ENCODE measurements around the gene ALG6.
A peak's percentile ranks its signal among the peaks of the same experiment; 100 is the strongest.

The ALG6 gene

DNA sequence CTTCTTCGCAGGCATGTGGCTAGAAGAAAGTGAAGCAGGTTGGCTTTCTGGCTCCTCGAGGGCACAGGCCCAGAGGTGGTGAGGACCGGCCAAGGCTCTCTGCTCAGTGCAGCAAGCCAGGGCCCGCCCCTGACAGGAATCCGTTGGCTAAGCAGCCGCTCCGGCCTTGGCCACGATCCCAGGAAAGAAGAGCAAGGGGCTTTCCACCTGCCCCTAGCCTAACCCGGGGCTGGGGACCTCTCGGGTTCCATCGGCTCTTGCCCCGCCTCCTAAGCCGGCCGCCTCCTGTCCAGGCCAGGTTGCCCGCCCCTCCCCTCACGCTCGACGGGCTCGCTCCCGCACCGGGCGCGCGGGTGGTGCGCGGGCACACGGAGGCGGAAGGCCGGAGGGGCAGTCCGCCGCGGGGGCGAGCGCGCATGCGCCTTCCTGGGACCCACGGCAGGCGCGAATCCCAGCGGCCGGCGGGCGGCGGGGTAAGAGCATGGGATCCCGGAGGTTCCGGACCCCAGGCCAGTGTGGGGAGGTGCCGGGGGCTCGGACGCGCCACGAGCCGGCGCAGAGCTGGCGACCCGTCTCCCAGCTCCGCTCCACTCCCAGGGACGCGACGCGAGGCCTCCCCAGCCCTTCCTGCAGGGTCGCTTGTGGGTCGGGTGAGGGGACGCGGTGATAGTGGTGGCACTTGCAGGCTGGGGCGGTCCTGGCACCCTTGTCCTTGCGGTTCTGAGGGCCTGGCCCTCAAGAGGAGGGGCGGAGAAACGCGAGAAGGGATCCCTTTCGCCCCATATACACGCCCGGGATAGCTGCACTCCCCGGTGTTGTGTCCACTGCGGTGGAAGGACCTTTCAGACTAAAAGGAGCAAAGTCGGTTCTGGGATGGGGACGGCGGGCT is at the start of gene ALG6:
Gene ALG6, plus strand, starts transcription at position 413 of the 889 bp plus-strand sequence. CDS start 3,351 bp downstream, outside the sequence.
- peak; percentile 72 for DNase-seq

- no peak for DNase-seq
These were observed 49.6 kb upstream of the ALG6 start for GRCh38 chr1:63317817-63318152.

DNA sequence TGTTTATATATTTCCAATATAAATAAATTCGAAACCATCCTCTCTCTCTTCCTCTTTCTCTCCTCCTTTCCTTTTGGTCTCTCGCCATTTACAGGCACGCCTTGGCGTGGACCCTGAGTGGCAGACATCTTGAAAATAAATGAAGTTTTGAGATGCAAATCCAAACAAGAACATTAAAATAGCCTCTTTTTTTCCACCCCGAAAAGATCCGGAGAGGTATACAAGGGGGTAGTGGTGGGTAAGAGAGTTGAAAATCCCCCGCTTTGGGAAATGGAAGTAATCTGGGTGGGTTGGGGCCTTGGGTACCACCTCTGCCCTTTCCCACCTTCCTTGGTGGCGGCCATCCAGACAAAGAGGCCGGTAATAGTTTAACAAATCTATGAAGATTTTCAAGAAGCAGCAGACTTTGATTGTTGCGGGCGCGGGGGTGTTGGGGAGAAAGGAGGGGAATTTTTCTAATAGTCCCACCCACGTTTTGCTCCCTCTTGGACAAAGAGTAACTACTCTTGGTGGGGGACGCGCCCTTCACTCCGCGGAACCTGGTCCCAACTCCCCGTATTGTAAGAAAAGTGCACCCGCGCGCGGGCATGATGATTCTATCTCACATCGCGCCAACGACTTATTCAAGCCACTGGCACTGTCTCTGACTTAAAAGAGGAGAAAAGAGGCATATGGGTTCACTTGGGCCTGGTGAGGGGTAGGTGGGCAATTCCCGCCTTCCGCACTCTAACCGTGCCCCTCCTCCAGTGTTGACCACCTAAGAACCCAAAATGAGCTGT is 49.0 kb upstream of the ALG6 start:
- no peak for DNase-seq

- DNase-seq, result no peak
These were observed 48.1 kb upstream of the ALG6 start for GRCh38 chr1:63319046-63320021.

DNA sequence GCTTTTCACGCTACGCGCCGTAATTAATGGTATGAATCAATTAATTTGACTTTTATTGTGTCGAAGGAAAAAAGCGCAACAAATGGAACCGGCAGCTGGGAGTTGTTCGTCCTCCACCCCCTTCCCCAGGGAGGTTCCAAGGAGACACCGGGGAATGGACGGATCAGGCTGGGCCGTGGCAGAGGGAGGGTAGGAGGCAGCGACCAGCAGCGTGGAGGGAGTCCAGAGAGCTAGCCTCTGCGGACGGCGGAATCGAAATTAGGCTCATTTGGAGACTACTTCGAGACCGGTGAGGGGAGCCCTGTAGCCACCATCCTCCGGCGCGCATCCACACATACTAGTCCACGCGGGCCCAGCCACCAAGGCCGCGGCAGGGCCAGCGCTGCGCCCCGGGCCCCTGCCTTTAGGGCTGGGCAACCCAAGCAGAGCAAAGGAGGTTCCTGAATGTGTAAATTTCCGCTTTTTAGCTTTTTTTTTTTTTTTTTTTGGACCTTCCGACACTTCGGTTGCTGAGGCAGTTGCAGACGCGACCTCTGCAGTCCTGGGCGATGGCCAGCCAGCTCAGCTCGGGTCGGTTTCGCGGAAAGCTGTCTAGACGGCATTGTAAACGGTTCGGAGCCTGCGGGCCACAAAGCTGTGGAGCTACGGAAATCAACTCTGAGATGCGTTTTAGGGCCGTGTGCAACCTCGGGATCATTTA is 47.3 kb upstream of the ALG6 start:
- no peak for DNase-seq

DNA sequence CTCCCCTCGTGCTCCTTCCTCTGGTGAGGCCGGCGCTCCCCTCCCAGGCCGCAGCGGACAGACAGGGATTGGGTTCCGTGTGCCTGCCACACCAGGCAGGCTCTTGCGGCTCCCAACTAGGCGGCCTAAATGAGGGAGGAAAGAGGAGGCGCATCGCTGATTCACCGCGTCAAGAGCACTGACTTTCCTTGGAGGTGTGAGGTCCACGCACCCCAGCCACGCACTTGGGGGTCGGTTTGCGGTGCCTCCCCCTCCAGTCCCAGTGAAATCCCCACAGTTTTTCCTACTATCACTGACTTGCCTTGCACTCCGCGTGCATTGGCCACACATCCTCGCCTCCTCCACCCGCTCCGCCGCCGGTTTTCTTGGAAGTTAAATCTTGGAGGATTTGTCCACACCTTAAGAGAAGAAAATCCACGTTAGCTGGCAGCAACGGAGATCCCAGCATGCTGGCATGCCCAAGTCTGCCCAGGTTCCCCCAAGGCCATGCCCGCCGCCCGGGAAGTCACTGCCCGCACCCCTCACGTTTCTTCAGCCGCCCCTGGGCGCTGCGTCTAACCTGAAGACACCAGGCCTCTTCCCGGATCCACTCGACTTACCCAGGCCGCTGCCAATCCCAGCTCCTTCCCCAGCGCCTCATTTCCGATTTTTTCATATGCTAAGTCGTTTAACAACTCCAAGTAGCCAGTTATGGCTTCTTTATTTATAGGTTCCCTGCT is 46.2 kb upstream of the ALG6 start:
- DNase-seq, result no peak

- no peak for DNase-seq
These were observed 45.7 kb upstream of the ALG6 start for GRCh38 chr1:63321785-63322113.

DNA sequence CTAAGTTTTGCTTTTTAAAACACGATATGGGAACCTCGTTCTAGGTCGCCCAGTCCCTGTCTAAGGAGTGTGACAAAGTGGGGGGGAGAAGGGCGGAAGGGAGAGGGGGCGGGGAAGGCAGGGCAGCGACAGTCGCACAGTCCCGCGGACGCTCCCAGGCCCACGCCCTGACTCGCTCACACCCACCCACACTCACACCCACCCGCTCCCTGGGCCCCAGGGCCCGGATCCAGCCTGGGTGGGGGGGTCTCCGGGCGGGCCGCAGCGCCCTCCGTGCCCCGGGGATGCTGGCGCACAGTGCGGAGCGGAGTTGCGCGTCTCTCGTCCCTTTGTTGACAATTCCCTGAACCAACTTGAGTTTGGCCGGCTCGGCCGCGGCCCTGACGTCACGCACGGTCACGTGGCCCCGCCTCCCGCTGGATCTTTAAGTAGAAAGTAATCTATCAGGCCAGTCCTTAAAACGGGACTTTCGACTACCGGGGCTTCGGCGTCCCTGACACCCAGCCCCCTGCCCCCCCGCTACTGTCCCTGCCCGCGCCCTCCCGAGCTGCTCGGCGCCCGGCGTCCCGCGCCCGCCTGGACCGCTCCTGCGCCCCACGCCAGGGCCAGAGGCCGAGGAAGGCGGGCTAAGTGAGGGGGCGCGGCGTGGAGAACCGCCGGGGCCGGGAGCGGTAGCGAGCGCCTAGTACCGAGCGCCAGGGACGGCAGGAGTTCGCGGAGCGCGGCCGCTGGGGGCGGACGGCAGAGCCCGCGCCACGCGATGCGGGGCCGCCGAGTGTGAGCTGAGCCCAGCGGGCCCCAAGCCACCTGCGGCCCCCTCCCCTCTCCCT is 45.1 kb upstream of the ALG6 start, which contains the start of gene FOXD3:
Gene FOXD3, plus strand, starts transcription at position 454 of the 830 bp plus-strand sequence. CDS start 492 bp downstream, outside the sequence.
- DNase-seq, result no peak

GRCh38 chr1:63322944-63323864 is 44.2 kb upstream of the ALG6 start:
- DNase-seq, result no peak

DNA sequence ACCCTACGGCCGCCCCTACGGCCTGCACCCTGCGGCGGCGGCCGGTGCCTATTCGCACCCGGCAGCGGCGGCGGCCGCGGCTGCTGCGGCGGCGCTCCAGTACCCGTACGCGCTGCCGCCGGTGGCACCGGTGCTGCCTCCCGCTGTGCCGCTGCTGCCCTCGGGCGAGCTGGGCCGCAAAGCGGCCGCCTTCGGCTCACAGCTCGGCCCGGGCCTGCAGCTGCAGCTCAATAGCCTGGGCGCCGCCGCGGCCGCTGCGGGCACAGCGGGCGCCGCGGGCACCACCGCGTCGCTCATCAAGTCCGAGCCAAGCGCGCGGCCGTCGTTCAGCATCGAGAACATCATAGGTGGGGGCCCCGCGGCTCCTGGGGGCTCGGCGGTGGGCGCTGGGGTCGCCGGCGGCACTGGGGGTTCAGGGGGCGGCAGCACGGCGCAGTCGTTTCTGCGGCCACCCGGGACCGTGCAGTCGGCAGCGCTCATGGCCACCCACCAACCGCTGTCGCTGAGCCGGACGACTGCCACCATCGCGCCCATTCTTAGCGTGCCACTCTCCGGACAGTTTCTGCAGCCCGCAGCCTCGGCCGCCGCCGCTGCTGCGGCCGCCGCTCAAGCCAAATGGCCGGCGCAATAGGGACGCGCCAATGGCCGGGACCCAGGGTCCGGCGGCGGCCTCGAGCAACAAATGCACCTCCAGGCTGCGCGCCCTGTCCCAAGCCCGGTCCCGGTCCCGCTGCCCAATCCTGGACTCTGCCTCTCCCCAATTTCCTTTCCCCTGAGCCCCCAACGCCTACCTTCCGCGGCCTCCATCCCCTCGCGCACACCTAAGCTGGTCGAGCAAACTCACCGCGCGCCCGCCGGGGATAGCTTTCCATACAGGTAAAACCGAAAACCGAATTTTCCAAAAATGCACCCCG is 43.3 kb upstream of the ALG6 start:
- no peak for DNase-seq

GRCh38 chr1:63324779-63325119 is 42.7 kb upstream of the ALG6 start:
- no peak for DNase-seq

GRCh38 chr1:63325279-63325985 is 42.0 kb upstream of the ALG6 start:
- no peak for DNase-seq

DNA sequence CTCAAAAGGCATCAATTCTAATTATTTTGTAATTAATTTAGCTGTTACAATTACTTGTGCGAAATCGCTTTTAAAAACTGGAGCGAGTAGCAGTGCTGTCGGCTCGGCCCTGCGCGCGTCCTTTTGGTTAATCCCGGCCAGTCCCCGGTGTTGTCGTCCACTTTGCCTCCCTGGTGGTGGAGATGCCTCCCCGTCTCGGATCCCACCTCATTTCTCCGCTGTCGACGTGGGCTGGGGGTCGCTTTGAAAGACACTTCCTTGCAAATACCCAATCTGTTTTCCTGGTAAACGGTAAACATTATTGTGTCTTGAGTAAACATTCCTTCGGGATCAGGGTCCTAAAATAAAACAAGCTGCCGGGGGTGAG is 41.3 kb upstream of the ALG6 start:
- DNase-seq, result no peak

GRCh38 chr1:63326473-63327380 is 40.7 kb upstream of the ALG6 start:
- DNase-seq, result no peak

- peak; percentile 3 for DNase-seq
These were observed 39.9 kb upstream of the ALG6 start for GRCh38 chr1:63327417-63328054.

- DNase-seq, result no peak
These were observed 39.3 kb upstream of the ALG6 start for GRCh38 chr1:63328122-63328521.

Data from amniotic stem cell (primary cell).